WTC11 (cell line): Measurements from ENCODE around the gene GALK2.

Experiments
- CBFB ChIP-seq: sonication (generic); formaldehyde crosslinking; IDR thresholded peaks from 2 replicates; pipeline ENCODE4 v1.8.1; 2022; ENCODE audit warnings: mild to moderate bottlenecking, low read depth, missing genetic modification reagents
- HMGXB4 ChIP-seq: sonication (generic); formaldehyde crosslinking; IDR thresholded peaks from 2 replicates; pipeline ENCODE4 v1.8.1; 2023; ENCODE audit warnings: mild to moderate bottlenecking, moderate library complexity, missing genetic modification reagents
- TF ChIP-seq, protein P1 (sequence below): sonication (generic); formaldehyde crosslinking; IDR thresholded peaks from 2 replicates; pipeline ENCODE4 v1.8.1; 2022; ENCODE audit warnings: low read depth, mild to moderate bottlenecking, moderate library complexity, missing genetic modification reagents, borderline replicate concordance
- TF ChIP-seq, protein P2 (sequence below): fragments of 200-600 bp; IDR thresholded peaks from 2 replicates; pipeline ENCODE4 v1.8.0; 2022; ENCODE audit warnings: antibody characterized with exemption
- TF ChIP-seq, protein P3 (sequence below): sonication (generic); formaldehyde crosslinking; conservative IDR thresholded peaks from 2 replicates; pipeline ENCODE4 v1.8.1; 2022; ENCODE audit warnings: mild to moderate bottlenecking, missing genetic modification reagents

- TF ChIP-seq, protein P1, sequence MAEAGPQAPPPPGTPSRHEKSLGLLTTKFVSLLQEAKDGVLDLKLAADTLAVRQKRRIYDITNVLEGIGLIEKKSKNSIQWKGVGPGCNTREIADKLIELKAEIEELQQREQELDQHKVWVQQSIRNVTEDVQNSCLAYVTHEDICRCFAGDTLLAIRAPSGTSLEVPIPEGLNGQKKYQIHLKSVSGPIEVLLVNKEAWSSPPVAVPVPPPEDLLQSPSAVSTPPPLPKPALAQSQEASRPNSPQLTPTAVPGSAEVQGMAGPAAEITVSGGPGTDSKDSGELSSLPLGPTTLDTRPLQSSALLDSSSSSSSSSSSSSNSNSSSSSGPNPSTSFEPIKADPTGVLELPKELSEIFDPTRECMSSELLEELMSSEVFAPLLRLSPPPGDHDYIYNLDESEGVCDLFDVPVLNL (CRISPR knock-in tag) = no peak
- TF ChIP-seq, protein P2, sequence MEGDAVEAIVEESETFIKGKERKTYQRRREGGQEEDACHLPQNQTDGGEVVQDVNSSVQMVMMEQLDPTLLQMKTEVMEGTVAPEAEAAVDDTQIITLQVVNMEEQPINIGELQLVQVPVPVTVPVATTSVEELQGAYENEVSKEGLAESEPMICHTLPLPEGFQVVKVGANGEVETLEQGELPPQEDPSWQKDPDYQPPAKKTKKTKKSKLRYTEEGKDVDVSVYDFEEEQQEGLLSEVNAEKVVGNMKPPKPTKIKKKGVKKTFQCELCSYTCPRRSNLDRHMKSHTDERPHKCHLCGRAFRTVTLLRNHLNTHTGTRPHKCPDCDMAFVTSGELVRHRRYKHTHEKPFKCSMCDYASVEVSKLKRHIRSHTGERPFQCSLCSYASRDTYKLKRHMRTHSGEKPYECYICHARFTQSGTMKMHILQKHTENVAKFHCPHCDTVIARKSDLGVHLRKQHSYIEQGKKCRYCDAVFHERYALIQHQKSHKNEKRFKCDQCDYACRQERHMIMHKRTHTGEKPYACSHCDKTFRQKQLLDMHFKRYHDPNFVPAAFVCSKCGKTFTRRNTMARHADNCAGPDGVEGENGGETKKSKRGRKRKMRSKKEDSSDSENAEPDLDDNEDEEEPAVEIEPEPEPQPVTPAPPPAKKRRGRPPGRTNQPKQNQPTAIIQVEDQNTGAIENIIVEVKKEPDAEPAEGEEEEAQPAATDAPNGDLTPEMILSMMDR = no peak
- TF ChIP-seq CBFB (CRISPR knock-in tag) (no peak), HMGXB4 (CRISPR knock-in tag) (no peak)
- TF ChIP-seq, protein P3, sequence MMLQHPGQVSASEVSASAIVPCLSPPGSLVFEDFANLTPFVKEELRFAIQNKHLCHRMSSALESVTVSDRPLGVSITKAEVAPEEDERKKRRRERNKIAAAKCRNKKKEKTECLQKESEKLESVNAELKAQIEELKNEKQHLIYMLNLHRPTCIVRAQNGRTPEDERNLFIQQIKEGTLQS (CRISPR knock-in tag) = no peak
Measured at GRCh38 chr15:49239105-49239504, 69.1 kb downstream of the GALK2 start.
